Activated T-helper 2 cell treated with anti-CD3 and anti-CD28 coated beads, Interferon-gamma antibody, Interleukin-2, Interleukin-4, amounts not matched to agents 10 μg/mL and 5 μg/mL and 100 μg/mL, durations not matched to agents 14 hours and 24 hours and 36 hours (primary cell): Measurements from ENCODE around the gene DMP1. TPM values are rescaled to one million over a fixed set of nuclear protein-coding genes. Genes with fewer than 3 reads are reported as not detected.

ENCODE experiments used
- DNase-seq: peaks from one replicate; pipeline ENCODE4 v3.0.0; 2021; ENCODE audit warnings: low spot score
- H3K27ac Mint-ChIP-seq: one replicate; pipeline ENCODE4 v1.8.0; 2021; ENCODE audit warnings: mixed read lengths
- H3K27me3 Mint-ChIP-seq: one replicate; pipeline ENCODE4 v1.8.0; 2021; ENCODE audit warnings: low read depth, mixed read lengths
- H3K36me3 Mint-ChIP-seq: one replicate; pipeline ENCODE4 v1.8.0; 2021; ENCODE audit warnings: low read depth, mixed read lengths
- H3K4me1 Mint-ChIP-seq: one replicate; pipeline ENCODE4 v1.8.0; 2021; ENCODE audit warnings: low read depth, mixed read lengths
- H3K4me3 Mint-ChIP-seq: one replicate; pipeline ENCODE4 v1.8.0; 2021; ENCODE audit warnings: low read depth, mild to moderate bottlenecking, moderate library complexity, mixed read lengths
- H3K9me3 Mint-ChIP-seq: one replicate; pipeline ENCODE4 v1.8.0; 2021; ENCODE audit warnings: mixed read lengths
- intact Hi-C: fragments of 100-400 bp; cut with micrococcal nuclease; formaldehyde crosslinking; loops from one replicate; pipeline ENCODE4 v1.15.1; 2023
- total RNA-seq: library from RNA; stranded (reverse); gene quantifications from 2 replicates; pipeline ENCODE4 v1.2.3, GENCODE V29; 2022

Gene DMP1
- total RNA-seq, 1 donor from 2014 or later: not detected

- H3K9me3 Mint-ChIP-seq: peaks cover 8% of the 10 kb centered on the region
- DNase-seq: no peak
- no peaks in the 10 kb centered on the region for H3K4me1 Mint-ChIP-seq
- intact Hi-C loops: no loop called here
- H3K36me3 Mint-ChIP-seq: no peaks in the 10 kb centered on the region
- no peak overlapping the region for H3K27ac Mint-ChIP-seq
- no peaks in the 10 kb centered on the region for H3K27me3 Mint-ChIP-seq
- no peak overlapping the region for H3K4me3 Mint-ChIP-seq
These were observed 47.2 kb downstream of the DMP1 start for GRCh38 chr4:87697272-87697671.

GRCh38 chr4:87697945-87698344, 47.9 kb downstream of the DMP1 start:
- Mint-ChIP-seq H3K4me3 (no peak overlapping the region), H3K27ac (no peak overlapping the region), H3K36me3 (no peaks in the 10 kb centered on the region), H3K9me3 (peaks cover 6% of the 10 kb centered on the region), H3K4me1 (no peaks in the 10 kb centered on the region), H3K27me3 (no peaks in the 10 kb centered on the region)
- no peak for DNase-seq
- intact Hi-C loops: no loop called here

GRCh38 chr4:87698394-87698793, 48.3 kb downstream of the DMP1 start:
- peaks cover 3% of the 10 kb centered on the region for H3K27me3 Mint-ChIP-seq
- H3K4me3 Mint-ChIP-seq: no peak overlapping the region
- no peaks in the 10 kb centered on the region for H3K4me1 Mint-ChIP-seq
- DNase-seq: no peak
- H3K36me3 Mint-ChIP-seq: no peaks in the 10 kb centered on the region
- intact Hi-C loops: no loop called here
- H3K9me3 Mint-ChIP-seq: peaks cover 2% of the 10 kb centered on the region
- no peak overlapping the region for H3K27ac Mint-ChIP-seq

GRCh38 chr4:87704001-87704400, 53.9 kb downstream of the DMP1 start:
- intact Hi-C loops: no loop called here
- peaks cover 7% of the 10 kb centered on the region for H3K27me3 Mint-ChIP-seq
- H3K27ac Mint-ChIP-seq: no peak overlapping the region
- no peaks in the 10 kb centered on the region for H3K36me3 Mint-ChIP-seq
- H3K4me1 Mint-ChIP-seq: no peaks in the 10 kb centered on the region
- no peak overlapping the region for H3K4me3 Mint-ChIP-seq
- DNase-seq: no peak
- no peaks in the 10 kb centered on the region for H3K9me3 Mint-ChIP-seq

- Mint-ChIP-seq H3K9me3 (no peaks in the 10 kb centered on the region), H3K36me3 (no peaks in the 10 kb centered on the region), H3K27me3 (peaks cover 7% of the 10 kb centered on the region), H3K4me1 (no peaks in the 10 kb centered on the region), H3K4me3 (no peak overlapping the region), H3K27ac (no peak overlapping the region)
- DNase-seq: no peak
- intact Hi-C loops: no loop called here
These were observed 57.3 kb downstream of the DMP1 start for GRCh38 chr4:87707279-87707918.

Other genes with a start within 250 kb of the DMP1 start
- 12.0 and 12.1 TPM in 2 replicates for gene NUDT9, start 227.7 kb upstream of the DMP1 start, total RNA-seq
- gene SPARCL1, start 120.9 kb upstream of the DMP1 start, total RNA-seq: not detected in 2 replicates
- gene DSPP, start 41.8 kb upstream of the DMP1 start, total RNA-seq: not detected in 2 replicates
- gene IBSP, start 149.3 kb downstream of the DMP1 start, total RNA-seq: not detected in 2 replicates
- not detected in 2 replicates for gene MEPE, start 182.7 kb downstream of the DMP1 start, total RNA-seq